ENCODE results near the gene AFF3.

AFF3 gene

GRCh38 chr2:100039291-100039980 lies 103.0 kb downstream of the AFF3 start:
- no peak for DNase-seq

- DNase-seq: no peak
Observed at GRCh38 chr2:100038011-100038410, 104.4 kb downstream of the AFF3 start.

- no peak for DNase-seq
Observed at GRCh38 chr2:100036793-100037192, 105.6 kb downstream of the AFF3 start.

- no peak for DNase-seq
Observed at GRCh38 chr2:100036026-100036425, 106.4 kb downstream of the AFF3 start.

- DNase-seq: no peak
Observed at GRCh38 chr2:100034431-100034830, 108.0 kb downstream of the AFF3 start.

GRCh38 chr2:100033976-100034375 lies 108.4 kb downstream of the AFF3 start:
- no peak for DNase-seq

GRCh38 chr2:100031604-100032003 lies 110.8 kb downstream of the AFF3 start:
- no peak for DNase-seq

- no peak for DNase-seq
Observed at GRCh38 chr2:100029460-100029859, 112.9 kb downstream of the AFF3 start.

GRCh38 chr2:100021791-100022340 lies 120.5 kb downstream of the AFF3 start:
- no peak for DNase-seq

- DNase-seq: no peak
Observed at GRCh38 chr2:100019499-100019898, 122.9 kb downstream of the AFF3 start.

- no peak for DNase-seq
Observed at GRCh38 chr2:100018341-100019193, 123.8 kb downstream of the AFF3 start.

GRCh38 chr2:100017633-100018032 lies 124.8 kb downstream of the AFF3 start:
- DNase-seq: no peak

- no peak for DNase-seq
Observed at GRCh38 chr2:100016756-100017155, 125.6 kb downstream of the AFF3 start.

- DNase-seq: no peak
Observed at GRCh38 chr2:100015849-100016248, 126.5 kb downstream of the AFF3 start.

- no peak for DNase-seq
Observed at GRCh38 chr2:100013892-100014677, 128.3 kb downstream of the AFF3 start.

- no peak for DNase-seq
Observed at GRCh38 chr2:100012561-100012960, 129.8 kb downstream of the AFF3 start.

- DNase-seq: no peak
Observed at GRCh38 chr2:100011272-100011731, 131.1 kb downstream of the AFF3 start.

- no peak for DNase-seq
Observed at GRCh38 chr2:100010606-100011005, 131.8 kb downstream of the AFF3 start.

GRCh38 chr2:100009743-100010142 lies 132.6 kb downstream of the AFF3 start:
- no peak for DNase-seq

GRCh38 chr2:100008956-100009355 lies 133.4 kb downstream of the AFF3 start:
- DNase-seq: no peak

GRCh38 chr2:100006516-100006915 lies 135.9 kb downstream of the AFF3 start:
- DNase-seq: no peak

GRCh38 chr2:100004959-100005387 lies 137.4 kb downstream of the AFF3 start:
- DNase-seq: no peak

- DNase-seq: no peak
Observed at GRCh38 chr2:100004348-100004884, 138.0 kb downstream of the AFF3 start.

Data from stimulated activated naive CD4-positive, alpha-beta T cell (primary cell).